ENCODE data around the gene APCDD1L.

DNA sequence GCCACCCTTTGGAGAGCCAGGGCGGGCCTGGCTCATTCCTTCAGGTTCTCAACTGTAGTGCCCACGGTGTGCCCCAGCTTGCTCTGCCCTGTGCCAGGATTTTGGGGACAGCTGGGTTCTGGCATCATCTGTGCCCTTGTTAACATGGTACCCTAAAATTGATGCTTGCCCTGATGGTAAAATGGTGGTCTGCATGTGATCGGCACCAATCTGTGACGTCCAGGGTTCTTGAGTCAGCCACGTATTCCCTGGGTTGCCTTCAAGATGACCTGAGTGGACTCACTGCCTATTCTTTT, 31.2 kb upstream of the APCDD1L start:
- no peak for TF ChIP-seq CTCF (IDR thresholded peaks at IDR 0.05)
- no peak for TF ChIP-seq FOXJ3 (CRISPR knock-in tag; IDR thresholded peaks at IDR 0.05)
- no peak for TF ChIP-seq MAX (IDR thresholded peaks at IDR 0.05; ENCODE audit: low read depth)
- no peak for TF ChIP-seq EZH2phosphoT487 (IDR thresholded peaks at IDR 0.05; ENCODE audit: borderline replicate concordance, low read depth)
- TF ChIP-seq TCF12 (IDR thresholded peaks at IDR 0.05) = no peak
- no peak for TF ChIP-seq SIN3A (IDR thresholded peaks at IDR 0.05; ENCODE audit: borderline replicate concordance, low read depth, low read length)
- TF ChIP-seq USF2 (IDR thresholded peaks at IDR 0.05; ENCODE audit: borderline replicate concordance, low read depth, low read length) = no peak
- TF ChIP-seq JUND (IDR thresholded peaks at IDR 0.05) = no peak
- no peak for TF ChIP-seq POLR2AphosphoS5 (IDR thresholded peaks at IDR 0.05; ENCODE audit: low read depth, low read length)
- TF ChIP-seq, protein P1, sequence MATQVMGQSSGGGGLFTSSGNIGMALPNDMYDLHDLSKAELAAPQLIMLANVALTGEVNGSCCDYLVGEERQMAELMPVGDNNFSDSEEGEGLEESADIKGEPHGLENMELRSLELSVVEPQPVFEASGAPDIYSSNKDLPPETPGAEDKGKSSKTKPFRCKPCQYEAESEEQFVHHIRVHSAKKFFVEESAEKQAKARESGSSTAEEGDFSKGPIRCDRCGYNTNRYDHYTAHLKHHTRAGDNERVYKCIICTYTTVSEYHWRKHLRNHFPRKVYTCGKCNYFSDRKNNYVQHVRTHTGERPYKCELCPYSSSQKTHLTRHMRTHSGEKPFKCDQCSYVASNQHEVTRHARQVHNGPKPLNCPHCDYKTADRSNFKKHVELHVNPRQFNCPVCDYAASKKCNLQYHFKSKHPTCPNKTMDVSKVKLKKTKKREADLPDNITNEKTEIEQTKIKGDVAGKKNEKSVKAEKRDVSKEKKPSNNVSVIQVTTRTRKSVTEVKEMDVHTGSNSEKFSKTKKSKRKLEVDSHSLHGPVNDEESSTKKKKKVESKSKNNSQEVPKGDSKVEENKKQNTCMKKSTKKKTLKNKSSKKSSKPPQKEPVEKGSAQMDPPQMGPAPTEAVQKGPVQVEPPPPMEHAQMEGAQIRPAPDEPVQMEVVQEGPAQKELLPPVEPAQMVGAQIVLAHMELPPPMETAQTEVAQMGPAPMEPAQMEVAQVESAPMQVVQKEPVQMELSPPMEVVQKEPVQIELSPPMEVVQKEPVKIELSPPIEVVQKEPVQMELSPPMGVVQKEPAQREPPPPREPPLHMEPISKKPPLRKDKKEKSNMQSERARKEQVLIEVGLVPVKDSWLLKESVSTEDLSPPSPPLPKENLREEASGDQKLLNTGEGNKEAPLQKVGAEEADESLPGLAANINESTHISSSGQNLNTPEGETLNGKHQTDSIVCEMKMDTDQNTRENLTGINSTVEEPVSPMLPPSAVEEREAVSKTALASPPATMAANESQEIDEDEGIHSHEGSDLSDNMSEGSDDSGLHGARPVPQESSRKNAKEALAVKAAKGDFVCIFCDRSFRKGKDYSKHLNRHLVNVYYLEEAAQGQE (IDR thresholded peaks at IDR 0.05; ENCODE audit: low read depth, low read length) = no peak
- TF ChIP-seq MXI1 (IDR thresholded peaks at IDR 0.05; ENCODE audit: low read depth, low read length) = no peak
- TF ChIP-seq NFIC (IDR thresholded peaks at IDR 0.05; ENCODE audit: borderline replicate concordance) = no peak
- no peak for TF ChIP-seq NRF1 (IDR thresholded peaks at IDR 0.05; ENCODE audit: low read depth, low read length)
